SK-N-SH (cell line): ENCODE results near the gene NHLH1. TPM values are rescaled to one million over a fixed set of nuclear protein-coding genes. Genes with fewer than 3 reads are reported as not detected.

Source experiments
- CTCF ChIA-PET: fragments of 300-600, 350-600 bp; formaldehyde crosslinking; extraction: SDS; loops from one replicate; lab custom pipeline; 2021; lab: Yijun Ruan, JAX
- POLR2A ChIA-PET: fragments of 350-600 bp; sonication (Branson Sonifier 250); formaldehyde crosslinking; extraction: SDS; loops from one replicate; lab custom pipeline; 2020; ENCODE audit warnings: antibody characterized with exemption, inconsistent platforms; lab: Yijun Ruan, JAX
- DNase-seq: peaks from one replicate; pipeline ENCODE4 v3.0.0; 2012
- H2AFZ ChIP-seq: fragments of 200-600 bp; sonication (generic); 2 replicates; pipeline ENCODE4 v1.8.1; 2016; ENCODE audit warnings: antibody characterized with exemption, mild to moderate bottlenecking, low read depth
- H3F3A ChIP-seq: fragments of 200-600 bp; sonication (generic); replicated peaks from 2 replicates; pipeline ENCODE3; 2016; ENCODE audit warnings: antibody characterized with exemption, mild to moderate bottlenecking; ENCODE audit not compliant: insufficient read depth
- H3K27ac ChIP-seq, 2 experiments: fragments of 200-500 bp in 1 of 2; fragments of 200-600 bp in 1 of 2; sonication (Bioruptor generic) in 1 of 2; sonication (generic), shearing (Covaris generic) in 1 of 2; 2 replicates each; pipeline versions ENCODE4 v1.5.1 to v1.6.1; 2014 to 2016; ENCODE audit warnings: low read depth in 2 of 2, inconsistent platforms in 1 of 2, low read length in 1 of 2, mild to moderate bottlenecking in 1 of 2, mixed read lengths in 1 of 2
- H3K27me3 ChIP-seq: fragments of 200-600 bp; sonication (generic), shearing (Covaris generic); 2 replicates; pipeline ENCODE4 v1.6.1; 2016; ENCODE audit warnings: mixed run types; ENCODE audit not compliant: insufficient read depth
- H3K36me3 ChIP-seq, 2 experiments: fragments of 200-500 bp in 1 of 2; fragments of 200-600 bp in 1 of 2; sonication (Bioruptor generic) in 1 of 2; sonication (generic) in 1 of 2; replicated peaks in 1 of 2; 2 replicates each; pipeline versions ENCODE3 to v1.5.1; 2014 to 2016; ENCODE audit warnings: low read length in 1 of 2, mild to moderate bottlenecking in 1 of 2; ENCODE audit not compliant: insufficient read depth in 2 of 2, control insufficient read depth in 1 of 2
- H3K4me1 ChIP-seq, 2 experiments: fragments of 200-500 bp in 1 of 2; fragments of 200-600 bp in 1 of 2; sonication (Bioruptor generic) in 1 of 2; sonication (generic), shearing (Covaris generic) in 1 of 2; 2 replicates each; pipeline versions ENCODE4 v1.5.1 to v1.6.1; 2014 to 2016; ENCODE audit warnings: low read depth in 1 of 2, low read length in 1 of 2, mixed run types in 1 of 2; ENCODE audit not compliant: insufficient read depth in 2 of 2, control insufficient read depth in 1 of 2
- H3K4me2 ChIP-seq: fragments of 200-600 bp; sonication (generic), shearing (Covaris generic); 2 replicates; pipeline ENCODE4 v1.6.1; 2017; ENCODE audit warnings: mixed run types
- H3K4me3 ChIP-seq, 2 experiments: fragments of 200-500 bp in 1 of 2; fragments of 200-600 bp in 1 of 2; sonication (Bioruptor generic) in 1 of 2; sonication (generic), shearing (Covaris generic) in 1 of 2; 2 replicates each; pipeline versions ENCODE4 v1.5.1 to v1.8.1; 2014 to 2016; ENCODE audit warnings: low read depth in 2 of 2, inconsistent platforms in 1 of 2, low read length in 1 of 2, mild to moderate bottlenecking in 1 of 2, mixed read lengths in 1 of 2, moderate library complexity in 1 of 2
- H3K79me2 ChIP-seq: fragments of 200-600 bp; sonication (generic); 2 replicates; pipeline ENCODE4 v1.8.1; 2017; ENCODE audit warnings: mild to moderate bottlenecking; ENCODE audit not compliant: insufficient read depth
- H3K9ac ChIP-seq: fragments of 200-600 bp; sonication (generic); 2 replicates; pipeline ENCODE4 v1.6.1; 2017; ENCODE audit warnings: mixed run types
- H3K9me2 ChIP-seq: fragments of 200-600 bp; sonication (generic); 2 replicates; pipeline ENCODE4 v1.6.1; 2017; ENCODE audit warnings: mixed run types
- H3K9me3 ChIP-seq: fragments of 200-600 bp; sonication (generic); 2 replicates; pipeline ENCODE4 v1.6.1; 2017; ENCODE audit warnings: mixed run types, mild to moderate bottlenecking, moderate library complexity
- H4K20me1 ChIP-seq: fragments of 200-600 bp; sonication (generic); 2 replicates; pipeline ENCODE4 v1.6.1; 2017; ENCODE audit warnings: mild to moderate bottlenecking, mixed run types; ENCODE audit not compliant: insufficient read depth
- CTCF ChIP-seq: fragments of 200-600 bp; sonication (generic); IDR thresholded peaks from 2 replicates; pipeline ENCODE4 v1.6.1; 2017; ENCODE audit warnings: antibody characterized with exemption, mild to moderate bottlenecking, moderate library complexity
- EP300 ChIP-seq, 2 experiments: IDR thresholded peaks; 2 replicates each; pipeline versions ENCODE4 v1.4.0 to v1.6.1; 2012; ENCODE audit warnings: borderline replicate concordance in 1 of 2, low read depth in 1 of 2, low read length in 1 of 2
- FOSL2 ChIP-seq: IDR thresholded peaks from 2 replicates; pipeline ENCODE4 v1.4.0; 2012; ENCODE audit warnings: low read depth, mild to moderate bottlenecking, moderate library complexity, borderline replicate concordance
- FOXJ3 ChIP-seq: sonication (generic); formaldehyde crosslinking; IDR thresholded peaks from 2 replicates; pipeline ENCODE4 v1.5.1; 2020; ENCODE audit warnings: mild to moderate bottlenecking, missing genetic modification reagents
- FOXM1 ChIP-seq: IDR thresholded peaks from 2 replicates; pipeline ENCODE4 v1.4.0; 2012; ENCODE audit warnings: low read depth, mild to moderate bottlenecking
- GABPA ChIP-seq: IDR thresholded peaks from 2 replicates; pipeline ENCODE4 v1.4.0; 2012; ENCODE audit warnings: low read depth, mild to moderate bottlenecking
- GATA2 ChIP-seq: sonication (generic); formaldehyde crosslinking; IDR thresholded peaks from 2 replicates; pipeline ENCODE4 v1.5.0; 2020; ENCODE audit warnings: mild to moderate bottlenecking, missing genetic modification reagents
- MAX ChIP-seq: IDR thresholded peaks from 2 replicates; pipeline ENCODE4 v1.4.0; 2012; ENCODE audit warnings: low read depth
- MEF2A ChIP-seq: IDR thresholded peaks from 2 replicates; pipeline ENCODE4 v1.4.0; 2012; ENCODE audit warnings: low read depth, borderline replicate concordance
- RAD21 ChIP-seq: IDR thresholded peaks from 2 replicates; pipeline ENCODE4 v1.6.1; 2012; ENCODE audit warnings: mild to moderate bottlenecking, low read length
- RCOR1 ChIP-seq: fragments of 150-350 bp; IDR thresholded peaks from 2 replicates; pipeline ENCODE4 v1.6.1; 2017; ENCODE audit warnings: antibody characterized with exemption, low read length
- REST ChIP-seq: IDR thresholded peaks from 2 replicates; pipeline ENCODE4 v1.6.1; 2012; ENCODE audit warnings: mild to moderate bottlenecking, low read depth, low read length, moderate library complexity
- RFX5 ChIP-seq: IDR thresholded peaks from 2 replicates; pipeline ENCODE4 v1.6.1; 2012; ENCODE audit warnings: mild to moderate bottlenecking, improper control_type of control experiment, low read length
- RXRA ChIP-seq: IDR thresholded peaks from 2 replicates; pipeline ENCODE4 v1.4.0; 2012; ENCODE audit warnings: low read depth, mild to moderate bottlenecking, borderline replicate concordance
- SIN3A ChIP-seq: IDR thresholded peaks from 2 replicates; pipeline ENCODE4 v1.6.1; 2012; ENCODE audit warnings: low read depth, mild to moderate bottlenecking, low read length, moderate library complexity, borderline replicate concordance
- TAF1 ChIP-seq: IDR thresholded peaks from 2 replicates; pipeline ENCODE4 v1.6.1; 2012; ENCODE audit warnings: low read depth, mild to moderate bottlenecking, low read length, moderate library complexity, borderline replicate concordance
- TEAD4 ChIP-seq: IDR thresholded peaks from 2 replicates; pipeline ENCODE4 v1.4.0; 2012; ENCODE audit warnings: mild to moderate bottlenecking, borderline replicate concordance; ENCODE audit not compliant: insufficient read depth
- YY1 ChIP-seq: IDR thresholded peaks from 2 replicates; pipeline ENCODE4 v1.4.0; 2012; ENCODE audit warnings: low read depth, mild to moderate bottlenecking
- WGBS: methylation state at CpG from one replicate; pipeline ENCODE4 v1.1.6; 2017; ENCODE audit warnings: low lambda C conversion rate; 5-methylcytosine and 5-hydroxymethylcytosine counted together
- polyA plus RNA-seq, 3 experiments: library from polyadenylated mRNA; depleted of rRNA; stranded (reverse); fragments of >200 nt; gene quantifications; 2 replicates each; pipeline ENCODE4 v1.2.3, GENCODE V29; 2012

Gene NHLH1
- polyA plus RNA-seq, 1 of the 3 experiments (the other 2 are of a cell fraction) = 0.18 TPM

- H3K4me3 ChIP-seq = no peak overlapping the region
- H3F3A ChIP-seq = no peaks in the 10 kb centered on the region
- CTCF ChIA-PET = interaction anchor here (2.5 to 9.0 kb wide), 2 partner anchors 10 to 11 kb away, joined by 9 to 85 read pairs; no protein-coding TSS in a partner anchor
- no peak overlapping the region for H3K4me2 ChIP-seq
- H3K9ac ChIP-seq = no peak overlapping the region
- TF ChIP-seq SIN3A (no peak), MAX (no peak), CTCF (no peak), FOXJ3 (CRISPR knock-in tag) (no peak), REST (no peak), TEAD4 (no peak), MEF2A (no peak), RXRA (no peak), FOXM1 (no peak), YY1 (no peak), RCOR1 (no peak), GATA2 (CRISPR knock-in tag) (no peak), TAF1 (no peak), RAD21 (no peak), EP300 (IDR thresholded peaks at IDR 0.05; ENCODE audit: borderline replicate concordance in 1 of 2, low read depth in 1 of 2, low read length in 1 of 2) (no peak), GABPA (no peak), RFX5 (no peak), FOSL2 (no peak)
- no peaks in the 10 kb centered on the region for H3K4me1 ChIP-seq
- no peaks in the 10 kb centered on the region for H3K27me3 ChIP-seq
- WGBS = 80% methylated on average over 1 of the region's 1 CpG
- DNase-seq = no peak
- H3K36me3 ChIP-seq = peaks cover 0 to 6% of the 10 kb centered on the region in 2 experiments
- no peaks in the 10 kb centered on the region for H3K9me2 ChIP-seq
- H3K79me2 ChIP-seq = no peaks in the 10 kb centered on the region
- H3K27ac ChIP-seq = no peak overlapping the region
- no peaks in the 10 kb centered on the region for H4K20me1 ChIP-seq
- H3K9me3 ChIP-seq = no peaks in the 10 kb centered on the region
- POLR2A ChIA-PET = no interaction called here
- H2AFZ ChIP-seq = no peak overlapping the region
These were observed 1.5 kb upstream of the NHLH1 start for GRCh38 chr1:160365325-160365724.
